H4 (cell line): Measurements from ENCODE around the gene ZC3H18. TPM values are rescaled to one million over a fixed set of nuclear protein-coding genes. Genes with fewer than 3 reads are reported as not detected.
"Not testable (repeated sequence)": the region's sequence is repeated elsewhere in the genome, so short reads cannot be mapped to it uniquely, and the experiment has no call there.

Source experiments
- DNase-seq: peaks from one replicate; pipeline ENCODE4 v3.0.0-alpha.2; 2015; ENCODE audit warnings: low spot score
- total RNA-seq: library from RNA; depleted of rRNA; stranded (reverse); fragments of >200 nt; shearing (Covaris generic); gene quantifications from 2 replicates; pipeline ENCODE4 v1.2.3, GENCODE V29; 2014

ZC3H18 gene
- total RNA-seq, 1 experiment from 2014 or later = 10.6 TPM

DNA sequence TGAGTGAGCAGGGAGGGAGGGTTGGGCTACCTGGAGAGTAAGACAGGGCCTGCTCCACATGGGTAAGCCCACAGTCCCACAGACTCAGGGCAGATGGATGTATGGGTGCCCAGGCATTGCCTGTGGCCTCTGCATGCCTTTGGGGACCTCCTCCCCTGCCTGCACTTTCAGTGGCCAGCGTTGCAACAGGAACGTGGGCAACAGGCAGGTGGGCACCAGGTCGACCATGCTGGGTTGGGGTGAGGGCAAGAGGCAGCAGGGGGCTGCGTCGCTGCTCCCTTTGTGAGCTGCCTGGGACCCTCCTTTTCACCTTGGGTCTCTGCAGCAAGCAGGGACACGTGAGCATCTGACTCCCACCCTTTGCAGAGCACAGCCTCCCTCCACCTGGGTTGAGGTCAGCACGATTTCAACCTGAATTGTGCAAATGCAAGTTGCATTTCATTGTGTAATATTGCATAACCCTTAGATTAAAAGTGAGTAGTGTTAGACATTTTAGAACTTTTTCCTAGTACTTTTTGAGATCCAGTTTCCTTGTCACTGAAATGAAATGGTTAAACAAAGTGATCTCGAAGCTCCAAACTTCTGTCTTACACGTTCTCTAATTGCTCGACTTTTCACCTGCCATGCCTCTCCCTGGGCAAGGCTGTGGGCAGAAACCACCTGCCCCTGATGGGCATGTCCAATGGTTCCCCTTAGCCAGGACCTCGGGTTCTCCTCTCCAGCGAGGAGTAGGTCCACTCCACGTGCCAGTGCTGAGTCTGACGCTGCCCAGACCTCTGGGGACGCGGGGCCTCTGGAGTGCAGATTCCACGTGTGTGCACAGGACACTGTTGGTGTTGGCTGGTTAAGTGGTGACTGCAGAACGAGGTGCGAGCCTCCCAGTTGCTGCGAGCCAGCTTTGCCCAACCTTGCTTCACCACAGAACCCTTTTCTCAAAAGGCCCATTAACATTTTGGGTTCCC, 35.3 kb downstream of the ZC3H18 start:
- no peak for DNase-seq

DNA sequence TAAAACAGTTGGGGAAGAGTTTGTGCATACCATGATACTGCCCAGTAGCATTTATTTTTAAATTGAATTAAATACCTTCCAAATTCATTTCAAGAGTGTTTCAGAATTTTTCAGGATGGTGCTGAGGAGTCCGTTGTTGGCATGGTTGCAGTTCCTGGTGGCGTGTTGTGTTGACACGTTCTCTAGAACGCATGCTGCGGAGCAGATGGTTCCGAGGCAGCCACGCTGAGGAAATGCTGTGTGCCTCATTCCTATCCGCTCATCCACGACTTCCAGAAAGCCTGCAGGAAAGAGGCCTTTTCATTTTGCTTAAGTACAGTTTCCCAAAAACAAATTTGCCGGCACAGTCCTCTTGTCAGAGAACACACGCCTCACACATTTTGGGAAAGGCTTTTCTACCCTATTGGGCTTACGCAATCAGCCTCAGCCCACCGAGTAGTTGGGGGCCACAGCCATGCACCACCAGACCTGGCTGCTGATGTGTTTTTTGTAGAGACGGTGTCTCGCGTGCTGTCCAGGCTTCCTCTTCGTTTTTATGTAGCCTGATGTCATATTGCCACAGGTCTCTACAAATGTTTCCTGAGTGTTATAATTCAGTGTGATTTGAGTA, 36.0 kb downstream of the ZC3H18 start:
- DNase-seq = no peak

DNA sequence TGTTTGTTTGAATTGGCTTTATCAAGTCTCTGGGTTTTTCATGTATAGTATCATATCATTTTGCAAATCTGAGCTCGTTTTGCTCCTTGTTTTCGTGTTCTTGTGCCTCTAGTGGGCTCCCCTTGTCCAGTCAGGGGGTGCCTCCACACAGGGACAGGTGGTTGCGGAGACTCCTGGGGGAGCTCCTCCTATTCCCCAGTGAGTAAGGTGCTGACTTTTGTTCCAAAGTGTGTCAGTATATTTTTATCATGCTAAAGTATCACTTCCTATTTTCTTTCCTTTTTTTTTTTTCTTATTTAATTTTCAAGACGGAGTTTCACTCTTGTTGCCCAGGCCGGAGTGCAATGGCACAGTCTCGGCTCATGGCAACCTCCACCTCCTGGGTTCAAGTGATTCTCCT, 37.9 kb downstream of the ZC3H18 start:
- no peak for DNase-seq

DNA sequence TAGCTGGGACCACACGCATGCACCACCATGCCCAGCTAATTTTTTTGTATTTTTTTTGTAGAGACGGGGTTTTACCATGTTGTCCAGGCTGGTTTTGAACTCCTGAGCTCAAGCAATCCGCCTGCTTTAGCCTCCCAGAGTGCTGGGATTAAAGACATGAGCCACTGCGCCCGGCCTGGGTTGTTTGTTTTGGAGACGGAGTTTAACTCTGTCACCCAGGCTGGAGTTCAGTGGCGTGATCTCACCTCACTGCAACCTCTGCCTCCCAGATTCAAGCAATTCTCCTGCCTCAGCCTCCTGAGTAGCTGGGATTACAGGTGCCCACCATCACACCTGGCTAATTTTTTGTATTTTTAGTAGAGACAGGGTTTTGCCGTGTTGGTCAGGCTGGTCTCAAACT, 39.2 kb downstream of the ZC3H18 start:
- DNase-seq = not testable (repeated sequence)

DNA sequence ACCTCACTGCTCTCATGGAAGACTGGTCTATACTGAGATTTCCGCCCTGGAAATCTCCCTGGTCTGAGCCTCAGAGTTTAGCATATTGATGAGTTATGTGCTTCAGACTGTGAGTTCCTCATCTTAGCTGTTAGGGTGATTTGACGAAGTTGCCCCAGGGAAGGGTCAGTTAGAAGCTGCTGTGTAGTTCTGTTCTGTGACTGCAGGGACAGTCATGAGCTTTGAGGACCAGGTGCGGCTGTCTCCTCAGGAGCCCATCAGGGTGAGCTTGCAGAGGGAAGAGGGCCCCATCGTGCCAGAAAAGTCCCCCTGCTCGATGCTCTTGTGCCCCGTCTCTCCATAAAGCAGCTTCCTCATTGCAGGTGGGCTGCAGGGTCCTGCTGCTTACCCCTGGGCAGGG, 39.9 kb downstream of the ZC3H18 start:
- DNase-seq = no peak

DNA sequence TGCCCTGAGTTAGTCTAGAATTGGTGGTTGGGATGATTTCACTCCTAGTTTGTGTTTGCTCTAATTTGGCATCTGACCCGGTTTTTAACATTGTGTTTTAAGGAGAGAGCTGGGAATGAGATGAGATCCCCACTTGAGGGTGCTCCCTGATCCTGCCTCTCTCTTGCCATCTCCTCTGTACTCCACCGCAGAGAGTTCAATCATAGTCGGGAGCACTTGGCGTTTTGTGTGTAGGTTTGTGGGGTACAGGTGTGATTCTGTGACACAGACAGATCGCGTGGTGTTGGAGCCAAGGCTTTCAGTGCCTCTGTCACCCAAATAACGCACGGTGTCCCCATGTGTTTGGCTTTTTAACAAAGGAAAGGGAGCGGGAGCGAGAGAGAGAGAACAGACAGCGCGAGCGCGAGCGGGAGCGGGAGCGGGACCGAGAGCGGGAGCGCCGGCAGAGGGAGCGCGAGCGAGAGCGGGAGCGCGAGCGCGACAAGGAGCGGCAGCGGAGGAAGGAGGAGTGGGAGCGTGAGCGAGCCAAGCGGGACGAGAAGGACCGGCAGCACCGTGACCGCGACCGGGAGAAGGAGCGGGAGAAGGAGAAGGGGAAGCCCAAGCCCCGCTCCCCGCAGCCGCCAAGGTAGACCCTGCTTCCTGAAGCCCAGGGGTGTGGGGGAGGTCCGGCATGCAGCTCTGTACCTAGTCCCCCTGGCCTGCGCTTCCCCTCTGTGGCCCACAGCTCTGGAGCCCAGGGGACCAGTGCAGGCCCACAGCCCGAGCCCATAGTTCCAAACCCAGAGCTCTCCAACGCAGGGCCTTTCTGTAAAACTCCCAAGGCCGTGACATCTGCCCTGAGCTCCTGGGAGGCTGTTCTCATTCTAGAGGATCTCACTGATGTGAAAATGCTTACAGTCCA, 41.0 kb downstream of the ZC3H18 start:
- DNase-seq = no peak

DNA sequence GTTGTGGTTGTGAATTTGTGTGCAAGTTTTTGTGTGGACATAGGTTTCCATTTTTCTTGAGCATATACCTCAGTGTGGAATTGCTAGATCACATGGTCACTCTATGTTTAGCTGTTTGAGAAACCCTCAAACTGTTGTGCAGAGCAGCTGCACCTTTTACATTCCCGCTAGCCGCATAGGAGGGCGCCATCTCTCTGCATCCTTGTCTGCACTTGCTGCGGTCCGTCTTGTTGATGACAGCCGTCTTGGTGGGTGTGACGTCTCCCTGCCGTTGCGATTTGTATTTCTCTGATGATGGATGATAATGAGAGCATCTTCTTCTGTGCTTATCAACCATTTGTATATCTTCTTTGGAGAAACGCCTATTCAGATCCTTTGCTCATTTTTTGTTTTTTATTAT, 43.1 kb downstream of the ZC3H18 start:
- no peak for DNase-seq

DNA sequence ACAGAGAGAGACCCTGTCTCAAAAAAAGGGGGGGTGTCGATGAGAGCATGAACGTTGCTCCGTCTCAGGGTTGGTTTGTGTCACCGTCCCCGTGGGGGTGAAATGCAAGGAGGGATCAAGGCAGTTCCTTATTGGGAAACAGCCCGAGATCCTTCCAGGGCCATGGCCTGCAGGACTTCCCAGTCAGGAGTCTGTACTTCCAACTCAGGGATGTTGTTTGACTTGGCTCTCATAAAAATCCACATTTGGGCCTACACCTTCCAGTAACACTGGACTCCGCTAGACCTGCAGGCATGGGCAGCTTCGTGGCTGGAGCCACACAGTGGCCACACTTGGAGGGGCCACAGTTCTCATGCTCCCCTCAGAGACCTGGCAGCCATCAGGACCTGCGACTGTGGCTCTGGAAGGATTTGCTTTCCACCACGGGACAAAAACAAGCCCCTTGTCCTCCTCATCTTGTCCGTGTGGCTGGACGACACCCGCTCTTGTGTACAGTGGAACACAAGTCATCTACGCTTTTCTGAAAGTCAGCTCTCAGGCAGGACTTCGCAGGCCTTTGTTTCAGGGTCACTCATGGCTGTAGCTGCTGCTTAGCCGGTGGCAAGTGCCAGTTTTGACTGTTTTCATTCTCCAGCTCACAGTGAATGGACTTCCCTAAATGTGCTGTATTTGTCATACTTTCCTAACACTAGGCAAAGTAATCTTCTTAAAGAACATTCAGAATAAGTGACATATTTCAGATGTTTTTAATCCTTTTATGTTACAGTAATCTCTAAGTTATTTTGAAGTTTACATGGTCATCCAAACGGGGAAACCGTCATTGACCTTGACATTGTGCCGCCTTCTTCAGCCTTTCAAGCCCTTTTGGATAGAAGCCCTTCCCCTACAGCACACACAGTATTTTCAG, 44.0 kb downstream of the ZC3H18 start:
- DNase-seq = no peak

DNA sequence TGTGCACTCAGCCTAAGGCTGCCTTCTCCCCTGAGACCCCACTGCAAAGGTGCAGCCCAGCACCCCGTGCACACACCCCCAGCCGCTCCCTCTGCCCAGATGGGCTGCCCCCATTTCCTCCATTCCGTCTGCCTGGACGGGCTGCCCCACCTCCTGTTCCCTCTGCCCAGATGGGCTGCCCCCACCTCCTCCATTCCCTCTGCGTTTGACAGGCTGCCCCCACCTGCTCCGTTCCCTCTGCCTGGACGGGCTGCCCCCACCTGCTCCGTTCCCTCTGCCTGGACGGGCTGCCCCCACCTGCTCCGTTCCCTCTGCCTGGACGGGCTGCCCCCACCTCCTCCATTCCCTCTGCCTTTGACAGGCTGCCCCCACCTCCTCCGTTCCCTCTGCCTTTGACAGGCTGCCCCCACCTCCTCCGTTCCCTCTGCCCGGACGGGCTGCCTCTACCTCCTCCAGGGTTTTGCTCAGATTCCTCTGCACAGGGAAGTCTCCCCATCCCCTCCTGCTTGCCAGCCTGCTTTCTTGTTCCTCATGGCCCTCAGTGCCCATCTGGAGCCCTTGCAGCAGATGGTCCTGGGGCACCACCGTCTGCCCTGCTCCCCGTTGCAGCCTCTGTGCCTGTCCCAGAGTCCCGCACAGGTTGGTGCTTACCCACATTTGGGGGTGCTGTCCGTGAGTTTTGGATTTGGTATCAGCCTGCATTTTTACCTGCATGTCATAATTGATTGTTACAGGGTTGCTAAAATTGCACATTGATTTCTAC, 44.8 kb downstream of the ZC3H18 start:
- DNase-seq = no peak

DNA sequence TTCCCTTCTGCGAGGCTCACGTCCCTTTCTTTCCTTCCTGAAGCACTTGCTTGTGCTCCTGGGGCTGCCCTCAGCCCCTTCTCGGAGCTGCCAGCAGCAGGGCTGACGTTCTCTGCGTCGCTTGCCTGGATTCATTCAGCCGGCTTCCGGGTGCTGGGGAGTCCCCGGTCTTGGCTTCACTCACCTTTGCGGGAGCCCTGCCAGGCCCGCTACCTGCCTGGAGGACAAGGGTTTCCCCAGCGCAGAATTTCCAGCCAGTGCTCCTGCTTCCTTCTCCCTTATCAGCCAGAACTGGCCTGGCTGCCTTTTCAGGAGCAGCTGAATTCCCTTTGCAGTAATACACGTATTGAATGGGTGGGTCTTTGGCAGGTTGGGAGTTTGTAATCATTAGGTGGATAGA, 46.1 kb downstream of the ZC3H18 start:
- no peak for DNase-seq

DNA sequence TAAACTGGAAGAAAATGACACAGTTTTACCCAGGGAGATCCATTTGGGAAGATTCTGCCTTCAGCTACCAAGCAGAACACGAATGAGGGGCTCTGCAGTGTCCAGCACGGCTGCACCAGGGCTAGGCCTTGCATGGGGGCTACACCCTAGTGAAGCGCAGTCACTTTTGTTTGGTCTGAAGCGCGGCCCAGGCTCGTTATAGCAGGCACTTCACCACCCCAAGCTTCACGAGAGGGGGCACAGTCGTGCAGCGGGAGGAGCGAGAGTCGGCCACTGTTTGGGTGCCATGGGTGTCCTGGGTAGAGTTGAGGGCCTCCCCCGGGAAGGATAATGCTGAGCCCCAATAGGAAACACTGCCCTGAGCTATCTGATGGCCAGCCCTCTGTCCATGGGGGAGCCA, 46.5 kb downstream of the ZC3H18 start:
- DNase-seq = no peak

DNA sequence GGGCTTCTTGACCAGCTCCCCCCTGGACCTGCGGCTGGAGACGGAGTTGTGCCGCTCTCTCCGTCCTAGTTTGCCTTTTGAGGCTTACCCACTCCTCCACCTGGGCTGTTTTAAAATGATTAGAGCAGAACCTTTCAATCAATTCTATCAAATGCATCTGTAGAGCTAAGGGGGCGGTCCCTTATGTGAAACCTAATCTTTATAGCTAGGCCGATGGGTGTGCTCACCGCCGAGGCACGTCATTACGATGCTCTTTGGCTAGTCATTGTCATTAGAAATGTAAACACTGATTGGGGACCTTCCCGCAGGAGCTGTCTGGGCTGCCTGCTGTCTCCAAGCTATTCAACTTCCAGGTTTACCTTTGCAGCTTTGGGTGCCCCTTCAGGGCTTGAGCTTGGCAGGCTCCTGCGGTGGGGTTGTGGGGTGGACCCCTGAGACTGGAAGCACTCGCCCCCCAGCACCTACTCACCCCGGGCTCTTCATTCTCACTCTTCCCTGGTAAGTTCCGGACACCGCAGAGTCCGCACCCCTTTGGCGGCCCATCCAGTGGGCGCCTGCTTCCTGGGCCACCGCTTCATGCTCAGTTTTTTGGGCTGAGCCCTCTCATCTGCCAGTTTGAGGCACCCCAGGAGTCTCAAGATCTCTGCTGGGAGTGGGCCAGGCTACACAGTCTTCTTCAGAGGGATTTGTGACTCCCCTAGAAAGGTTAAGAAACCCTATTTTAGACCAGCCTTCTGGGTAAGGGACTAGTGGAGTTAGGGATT, 47.2 kb downstream of the ZC3H18 start:
- peak; percentile 74 for DNase-seq

DNA sequence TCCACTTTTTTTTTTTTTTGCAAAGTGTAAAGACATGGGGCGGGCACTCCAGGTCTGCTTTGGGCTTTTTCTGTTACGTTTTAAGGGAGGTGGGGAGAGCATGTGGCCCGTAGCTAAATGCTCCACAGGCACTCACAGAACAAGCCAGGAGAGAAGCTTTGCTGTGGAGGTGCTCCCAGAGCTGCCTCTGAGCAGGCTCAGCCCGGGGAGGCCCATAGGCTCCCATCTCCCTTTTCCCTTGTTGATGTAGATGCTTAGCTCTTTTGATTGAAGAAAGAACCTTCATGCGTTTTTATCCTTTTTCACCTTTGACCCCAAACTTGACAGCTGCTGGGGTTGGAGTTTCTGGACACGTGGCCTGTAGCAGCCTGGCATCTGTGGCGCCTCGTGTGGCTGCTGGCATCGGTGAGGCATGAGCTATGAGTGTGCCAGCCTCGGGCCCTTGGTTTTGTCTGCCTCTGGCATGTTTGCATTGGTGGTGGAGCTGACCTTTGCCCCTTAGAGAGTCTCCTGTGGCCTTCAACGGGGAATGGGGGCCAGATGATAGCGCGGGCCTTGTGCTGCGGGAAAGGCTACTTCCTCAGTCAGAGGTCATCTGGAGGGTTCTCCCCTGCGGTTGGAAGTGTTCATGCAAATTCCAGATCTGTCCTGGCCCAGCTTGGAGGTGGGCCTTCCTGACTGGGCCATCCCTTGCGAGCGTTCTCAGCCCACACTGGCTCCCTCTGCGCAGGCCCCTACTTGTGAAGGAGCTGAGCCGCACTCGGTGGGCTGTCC, 48.2 kb downstream of the ZC3H18 start:
- DNase-seq = no peak

DNA sequence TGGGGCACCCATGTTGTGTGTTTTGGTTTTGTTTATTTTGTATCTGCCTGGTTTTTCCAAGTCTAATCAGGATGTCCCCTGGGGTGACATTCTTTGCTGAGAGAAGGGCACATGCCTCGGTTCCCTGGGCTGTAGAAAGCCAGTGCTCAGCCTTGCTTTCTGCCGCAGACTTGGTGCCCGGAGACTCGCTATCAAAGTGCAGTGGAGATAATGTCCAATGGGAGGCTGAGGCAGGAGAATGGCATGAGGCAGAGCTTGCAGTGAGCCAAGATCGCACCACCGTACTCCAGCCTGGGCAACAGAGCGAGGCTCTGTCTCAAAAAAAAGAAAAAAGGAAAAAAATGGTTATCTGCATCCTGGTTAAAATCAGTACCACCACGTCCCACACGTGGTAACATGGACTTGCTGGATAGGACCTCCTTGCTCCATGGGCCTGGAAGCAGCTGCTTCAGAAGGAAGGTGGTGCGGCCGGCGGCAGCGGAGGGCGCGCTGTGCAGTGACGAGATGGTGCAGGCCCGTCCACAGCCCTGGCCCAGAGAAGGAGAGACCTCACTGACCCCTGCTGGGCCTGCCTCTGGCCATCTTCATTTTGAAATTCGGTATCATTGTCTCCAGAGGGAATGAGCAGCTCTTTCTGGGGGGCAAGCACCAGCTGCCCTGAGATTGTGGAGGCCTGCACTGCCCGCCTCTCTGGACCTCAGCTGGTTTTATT, 48.9 kb downstream of the ZC3H18 start:
- DNase-seq = no peak

DNA sequence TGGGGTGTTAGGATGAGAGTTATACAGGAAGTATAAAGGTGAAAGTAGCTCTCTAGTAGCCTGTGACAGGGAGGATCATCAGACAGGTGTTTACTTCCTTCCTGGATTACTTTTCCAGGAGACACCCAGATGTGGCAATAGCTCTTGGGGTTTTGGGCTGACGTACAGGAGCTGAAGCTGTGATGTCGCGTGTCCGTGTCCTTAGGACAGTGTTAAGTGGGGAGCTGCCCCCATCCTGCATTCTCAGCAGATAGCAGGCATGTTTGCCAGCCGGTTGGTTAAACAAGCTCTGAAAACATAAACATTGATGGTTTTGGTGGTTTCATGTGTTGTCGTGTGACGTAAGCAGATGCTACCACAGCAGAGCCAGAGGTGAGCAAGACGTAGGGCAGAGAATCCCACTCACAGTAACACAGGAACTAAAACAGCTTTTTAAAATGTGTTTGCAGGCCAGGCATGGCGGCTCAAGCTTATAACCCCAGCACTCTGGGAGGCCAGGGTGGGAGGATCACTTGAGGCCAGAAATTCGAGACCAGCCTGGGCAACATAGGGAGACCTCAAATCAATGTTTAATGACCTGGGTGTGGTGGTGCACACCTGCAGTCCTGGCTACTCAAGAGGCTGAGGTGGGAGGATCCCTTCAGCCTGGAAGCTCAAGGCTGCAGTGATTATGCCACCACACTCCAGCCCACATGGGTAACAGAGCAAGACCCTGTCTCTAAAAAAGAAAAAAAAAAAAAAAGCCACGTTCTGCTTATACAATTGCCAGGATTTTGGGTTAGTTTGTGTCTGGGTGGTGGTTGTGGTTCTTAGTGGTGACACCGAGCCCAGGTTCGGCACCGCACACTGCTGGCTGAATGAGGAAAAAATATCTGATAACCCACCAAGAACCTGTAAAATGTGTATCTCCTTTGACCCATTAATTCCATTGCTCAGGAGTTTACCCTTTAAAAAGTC, 49.9 kb downstream of the ZC3H18 start:
- peak; percentile 98 for DNase-seq

DNA sequence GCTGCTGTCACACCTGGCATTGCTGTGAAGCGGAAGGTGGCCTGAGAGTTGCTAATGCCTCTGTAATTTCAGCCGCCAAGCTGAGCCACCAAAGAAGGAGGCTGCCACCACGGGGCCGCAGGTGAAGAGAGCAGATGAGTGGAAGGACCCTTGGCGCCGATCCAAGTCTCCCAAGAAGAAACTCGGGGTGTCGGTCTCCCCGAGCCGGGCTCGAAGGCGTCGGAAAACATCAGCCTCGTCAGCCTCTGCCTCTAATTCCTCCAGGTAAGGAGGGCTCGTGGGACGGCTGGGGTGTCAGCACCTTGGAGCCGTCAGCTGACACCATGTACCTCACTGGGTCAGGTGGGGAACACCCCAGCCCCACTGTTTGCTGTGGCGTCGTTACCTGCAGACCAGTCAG, 51.9 kb downstream of the ZC3H18 start:
- DNase-seq = no peak

DNA sequence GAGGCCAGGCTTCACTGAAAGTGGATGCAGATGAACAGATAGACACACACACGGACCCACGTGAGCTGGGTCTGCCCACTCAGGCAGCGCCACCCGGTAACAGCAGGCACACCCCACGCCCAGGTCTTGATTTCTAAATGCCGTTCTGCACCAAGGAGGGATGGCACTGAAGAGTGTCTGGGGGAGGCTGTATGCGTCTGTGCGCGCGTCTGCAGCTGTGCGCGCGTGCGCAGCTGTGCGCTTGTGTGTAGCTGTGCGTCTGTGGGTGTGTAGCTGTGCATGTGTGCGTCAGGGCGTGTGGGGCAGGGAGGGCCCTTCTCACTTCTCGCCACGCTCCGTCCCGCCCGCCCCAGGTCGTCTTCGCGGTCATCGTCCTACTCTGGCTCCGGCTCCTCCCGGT, 52.7 kb downstream of the ZC3H18 start:
- DNase-seq = no peak
